H1 (cell line): ENCODE data around the gene VEPH1. TPM values are rescaled to one million over a fixed set of nuclear protein-coding genes. Genes with fewer than 3 reads are reported as not detected.

ENCODE experiments used
- CTCF ChIA-PET: fragments of 300-600 bp; sonication (Branson Sonifier 250); formaldehyde crosslinking; loops from one replicate; lab custom pipeline; 2021; ENCODE audit not compliant: partially characterized antibody; lab: Charles Lee
- POLR2A ChIA-PET: fragments of 300-600 bp; sonication (Branson Sonifier 250); formaldehyde crosslinking; loops from one replicate; lab custom pipeline; 2021; ENCODE audit warnings: inconsistent platforms; ENCODE audit not compliant: partially characterized antibody; lab: Charles Lee
- DNase-seq, 2 experiments: peaks; one replicate each; pipeline versions ENCODE4 v3.0.0 to v3.0.0-alpha.2; 2010 to 2022; ENCODE audit warnings: low spot score in 2 of 2, low read depth in 1 of 2, mixed read lengths in 1 of 2
- FAIRE-seq: peaks from 2 replicates; lab custom pipeline; 2011; peaks lifted over from hg19 to GRCh38; lab: Jason Lieb, UNC
- H2AFZ ChIP-seq: 2 replicates; pipeline ENCODE4 v1.8.1; 2012; ENCODE audit warnings: low read length, inconsistent platforms
- H2AK5ac ChIP-seq: 2 replicates; pipeline ENCODE4 v1.6.1; 2013; ENCODE audit warnings: low read depth, low read length
- H2BK120ac ChIP-seq: replicated peaks from 2 replicates; pipeline ENCODE3; 2013; ENCODE audit warnings: low read depth, low read length, inconsistent platforms
- H2BK12ac ChIP-seq: 2 replicates; pipeline ENCODE4 v1.6.1; 2013; ENCODE audit warnings: low read depth, low read length
- H2BK15ac ChIP-seq: 2 replicates; pipeline ENCODE4 v1.6.1; 2013; ENCODE audit warnings: low read length
- H2BK20ac ChIP-seq: 2 replicates; pipeline ENCODE4 v1.6.1; 2013; ENCODE audit warnings: low read length
- H2BK5ac ChIP-seq: 2 replicates; pipeline ENCODE4 v1.6.1; 2013; ENCODE audit warnings: low read depth, low read length
- H3K14ac ChIP-seq: 2 replicates; pipeline ENCODE4 v1.6.1; 2013; ENCODE audit warnings: inconsistent platforms; ENCODE audit not compliant: insufficient read length
- H3K18ac ChIP-seq: 2 replicates; pipeline ENCODE4 v1.6.1; 2013; ENCODE audit warnings: low read length; ENCODE audit errors: extremely low read depth
- H3K23ac ChIP-seq: 2 replicates; pipeline ENCODE4 v1.6.1; 2013; ENCODE audit warnings: inconsistent platforms; ENCODE audit not compliant: insufficient read length
- H3K23me2 ChIP-seq: 2 replicates; pipeline ENCODE4 v1.6.1; 2013; ENCODE audit warnings: low read depth, low read length
- H3K27ac ChIP-seq: 2 replicates; pipeline ENCODE4 v1.6.1; 2011; ENCODE audit warnings: low read depth, low read length, inconsistent platforms
- H3K27me3 ChIP-seq, 4 experiments: replicated peaks in 1 of 4; 1 replicate in 1 of 4; 2 replicates in 3 of 4; pipeline versions ENCODE4 v1.6.1 to v1.8.1; 2011 to 2013; ENCODE audit warnings: low read length in 3 of 4, mild to moderate bottlenecking in 3 of 4, inconsistent platforms in 2 of 4, mixed read lengths in 2 of 4, moderate library complexity in 1 of 4; ENCODE audit not compliant: control insufficient read depth in 3 of 4, insufficient read depth in 3 of 4; ENCODE audit errors: extremely low read depth in 1 of 4
- H3K36me3 ChIP-seq, 4 experiments: 2 replicates each; pipeline versions ENCODE4 v1.6.1 to v1.8.1; 2011 to 2013; ENCODE audit warnings: mild to moderate bottlenecking in 4 of 4, low read length in 3 of 4, moderate library complexity in 2 of 4, control low read depth in 1 of 4, inconsistent platforms in 1 of 4; ENCODE audit not compliant: insufficient read depth in 4 of 4, control insufficient read depth in 2 of 4
- H3K4ac ChIP-seq: replicated peaks from 2 replicates; pipeline ENCODE3; 2013; ENCODE audit warnings: low read length, low read depth, mixed read lengths, inconsistent platforms; ENCODE audit not compliant: insufficient read length
- H3K4me1 ChIP-seq, 4 experiments: replicated peaks in 1 of 4; 1 replicate in 1 of 4; 2 replicates in 3 of 4; pipeline versions ENCODE4 v1.6.1 to v1.8.1; 2011 to 2013; ENCODE audit warnings: low read length in 3 of 4, inconsistent platforms in 2 of 4, mixed read lengths in 1 of 4; ENCODE audit not compliant: insufficient read depth in 4 of 4, control insufficient read depth in 3 of 4
- H3K4me2 ChIP-seq, 2 experiments: 2 replicates each; pipeline versions ENCODE4 v1.6.1 to v1.8.1; 2011 to 2013; ENCODE audit warnings: low read depth in 2 of 2, low read length in 2 of 2, control low read depth in 1 of 2, inconsistent platforms in 1 of 2, mild to moderate bottlenecking in 1 of 2; ENCODE audit not compliant: insufficient read depth in 1 of 2
- H3K4me3 ChIP-seq, 4 experiments: fragments of 200-600, 300-600 bp in 1 of 4; sonication (generic), shearing (Covaris generic), sonication (Bioruptor Twin) in 1 of 4; 2 replicates each; pipeline versions ENCODE4 v1.5.1 to v1.8.1; 2011 to 2016; ENCODE audit warnings: low read length in 4 of 4, low read depth in 3 of 4, control low read depth in 2 of 4, inconsistent platforms in 2 of 4, mild to moderate bottlenecking in 2 of 4, mixed read lengths in 1 of 4, moderate library complexity in 1 of 4; ENCODE audit not compliant: insufficient read depth in 2 of 4; ENCODE audit errors: extremely low read depth in 1 of 4
- H3K56ac ChIP-seq: replicated peaks from 2 replicates; pipeline ENCODE3; 2013; ENCODE audit warnings: low read depth, mild to moderate bottlenecking, mixed read lengths, low read length, inconsistent platforms; ENCODE audit not compliant: insufficient read length
- H3K79me1 ChIP-seq: 2 replicates; pipeline ENCODE4 v1.6.1; 2013; ENCODE audit warnings: low read depth, low read length, control low read depth
- H3K79me2 ChIP-seq, 2 experiments: 2 replicates each; pipeline versions ENCODE4 v1.6.1 to v1.8.1; 2012 to 2013; ENCODE audit warnings: low read length in 2 of 2, mild to moderate bottlenecking in 2 of 2, inconsistent platforms in 1 of 2; ENCODE audit not compliant: insufficient read depth in 2 of 2, control insufficient read depth in 1 of 2
- H3K9ac ChIP-seq, 4 experiments: replicated peaks in 1 of 4; 1 replicate in 1 of 4; 2 replicates in 3 of 4; pipeline versions ENCODE4 v1.6.1 to v1.8.1; 2011 to 2013; ENCODE audit warnings: low read depth in 3 of 4, low read length in 3 of 4, control low read depth in 2 of 4, mild to moderate bottlenecking in 2 of 4, moderate library complexity in 2 of 4, inconsistent platforms in 1 of 4; ENCODE audit errors: extremely low read depth in 1 of 4
- H3K9me3 ChIP-seq, 2 experiments: 2 replicates each; pipeline versions ENCODE4 v1.6.1 to v1.8.1; 2012 to 2013; ENCODE audit warnings: mild to moderate bottlenecking in 2 of 2, moderate library complexity in 2 of 2, control low read depth in 1 of 2, inconsistent platforms in 1 of 2, low read depth in 1 of 2, low read length in 1 of 2, mixed read lengths in 1 of 2; ENCODE audit not compliant: insufficient read depth in 2 of 2
- H4K20me1 ChIP-seq, 2 experiments: replicated peaks in 1 of 2; 2 replicates each; pipeline versions ENCODE3 to v1.8.1; 2011 to 2013; ENCODE audit warnings: inconsistent platforms in 2 of 2, low read length in 2 of 2, mild to moderate bottlenecking in 1 of 2; ENCODE audit not compliant: insufficient read depth in 2 of 2, control insufficient read depth in 1 of 2
- H4K5ac ChIP-seq: 2 replicates; pipeline ENCODE4 v1.6.1; 2013; ENCODE audit warnings: low read length, low read depth, mixed read lengths, inconsistent platforms; ENCODE audit not compliant: insufficient read length
- H4K8ac ChIP-seq: 2 replicates; pipeline ENCODE4 v1.8.0; 2013; ENCODE audit warnings: mild to moderate bottlenecking, moderate library complexity, low read length, inconsistent platforms; ENCODE audit not compliant: insufficient read depth; ENCODE audit errors: extremely low read depth
- H4K91ac ChIP-seq: replicated peaks from 2 replicates; pipeline ENCODE3; 2013; ENCODE audit warnings: low read length, mixed read lengths, inconsistent platforms; ENCODE audit not compliant: insufficient read length
- ATF2 ChIP-seq: IDR thresholded peaks from 2 replicates; pipeline ENCODE4 v1.6.1; 2012; ENCODE audit warnings: low read length, inconsistent platforms
- CREB1 ChIP-seq: IDR thresholded peaks from 2 replicates; pipeline ENCODE4 v1.6.1; 2012; ENCODE audit warnings: inconsistent platforms
- E2F6 ChIP-seq: IDR thresholded peaks from 2 replicates; pipeline ENCODE4 v1.6.1; 2012; ENCODE audit warnings: inconsistent platforms
- KDM5A ChIP-seq: fragments of 200-600 bp; IDR thresholded peaks from 2 replicates; pipeline ENCODE4 v1.7.1; 2012; ENCODE audit warnings: mild to moderate bottlenecking, low read length, inconsistent platforms, mixed read lengths
- MAFK ChIP-seq: IDR thresholded peaks from 2 replicates; pipeline ENCODE4 v1.6.1; 2012; ENCODE audit warnings: low read depth, mild to moderate bottlenecking, improper control_type of control experiment, low read length
- NANOG ChIP-seq: IDR thresholded peaks from 2 replicates; pipeline ENCODE4 v1.6.1; 2011; ENCODE audit warnings: low read length, low read depth, mild to moderate bottlenecking, inconsistent platforms; ENCODE audit not compliant: insufficient read depth, poor library complexity, severe bottlenecking
- RXRA ChIP-seq: IDR thresholded peaks from 2 replicates; pipeline ENCODE4 v1.6.1; 2011; ENCODE audit warnings: low read depth, mild to moderate bottlenecking, low read length, moderate library complexity; ENCODE audit not compliant: insufficient read depth
- SAP30 ChIP-seq: fragments of 300-600 bp; sonication (generic); IDR thresholded peaks from 2 replicates; pipeline ENCODE4 v1.7.1; 2012; ENCODE audit warnings: low read length, moderate library complexity, mild to moderate bottlenecking, inconsistent platforms; ENCODE audit not compliant: insufficient read depth, insufficient replicate concordance
- SIX5 ChIP-seq: IDR thresholded peaks from 2 replicates; pipeline ENCODE4 v1.6.1; 2011; ENCODE audit warnings: mild to moderate bottlenecking, low read depth, low read length
- SP1 ChIP-seq: IDR thresholded peaks from 2 replicates; pipeline ENCODE4 v1.6.1; 2011; ENCODE audit warnings: low read depth, low read length
- SRF ChIP-seq: IDR thresholded peaks from 2 replicates; pipeline ENCODE4 v1.6.1; 2011; ENCODE audit warnings: mild to moderate bottlenecking, low read depth, low read length, moderate library complexity
- TAF7 ChIP-seq: optimal IDR thresholded peaks from 2 replicates; pipeline ENCODE3; 2011; ENCODE audit warnings: low read depth, mild to moderate bottlenecking, inconsistent platforms, low read length, moderate library complexity, borderline replicate concordance
- WGBS, 2 experiments: shearing (Covaris generic) in 1 of 2; methylation state at CpG; one replicate each; pipeline versions ENCODE4 v1.1.6 to v1.1.7; 2013 to 2015; ENCODE audit warnings: low lambda C conversion rate in 2 of 2, mixed read lengths in 2 of 2, inconsistent platforms in 1 of 2, low coverage in 1 of 2, missing lambda C conversion rate in 1 of 2; ENCODE audit not compliant: insufficient replicate concordance in 2 of 2, insufficient coverage in 1 of 2, insufficient read length in 1 of 2; ENCODE audit errors: extremely low coverage in 1 of 2, missing lambda C conversion rate in 1 of 2; 5-methylcytosine and 5-hydroxymethylcytosine counted together
- polyA plus RNA-seq, 7 experiments: library from polyadenylated mRNA; depleted of rRNA in 3 of 7; stranded (reverse) in 5 of 7; unstranded in 2 of 7; fragments of >200 nt in 5 of 7; fragments of 200-250 nt in 2 of 7; gene quantifications; 1 replicate in 5 of 7; 2 replicates in 1 of 7; 4 replicates in 1 of 7; pipeline versions ENCODE4 v1.2.1 to v1.2.3, GENCODE V29; 2011 to 2013; ENCODE audit warnings: missing spikeins in 2 of 7, mixed read lengths in 2 of 7
- total RNA-seq: library from RNA; stranded (reverse); fragmentation: NEBNext Ultra II Directional; extraction: Animal tissue kit (Norgen Biotek cat#: 25700); gene quantifications from 2 replicates; pipeline ENCODE4 v1.2.1, GENCODE V29; 2021

The VEPH1 gene
- total and polyA plus RNA-seq, 2 of the 8 experiments (the other 6 are each of a cell fraction or from before 2014, with no cell fraction given) = 12.0 to 18.3 TPM

- Histone ChIP-seq H2BK5ac (no peak overlapping the region), H2BK12ac (no peak overlapping the region), H4K91ac (no peak overlapping the region), H3K4me3 (no peak overlapping the region), H2BK20ac (no peak overlapping the region), H3K79me2 (no peaks in the 10 kb centered on the region), H3K9me3 (no peaks in the 10 kb centered on the region), H2BK120ac (no peak overlapping the region), H2BK15ac (no peak overlapping the region), H3K79me1 (no peaks in the 10 kb centered on the region), H2AFZ (0 out of 2 replicates have a peak overlapping the region, but pooled peaks have one; percentile 28), H3K56ac (no peak overlapping the region), H3K18ac (no peak overlapping the region), H3K23me2 (no peaks in the 10 kb centered on the region), H4K5ac (no peak overlapping the region), H3K14ac (no peak overlapping the region), H4K8ac (no peak overlapping the region), H4K20me1 (no peaks in the 10 kb centered on the region), H2AK5ac (no peak overlapping the region), H3K27me3 (no peaks in the 10 kb centered on the region), H3K4ac (no peak overlapping the region), H3K23ac (no peak overlapping the region), H3K4me1 (peaks cover 0 to 3% (median 1%) of the 10 kb centered on the region in 4 experiments; a peak in 2 of 7 replicates), H3K4me2 (no peak overlapping the region), H3K36me3 (no peaks in the 10 kb centered on the region), H3K27ac (no peak overlapping the region), H3K9ac (no peak overlapping the region)
- WGBS, 2 experiments = 91% methylated on average over 2 of the region's 2 CpGs; no CpG with 5 or more reads in 1 of the 2 experiments
- CTCF ChIA-PET = interaction anchor here (0.7 to 5.6 kb wide), 9 partner anchors 8 to 1377 kb away, joined by 3 to 116 read pairs (median 5); no protein-coding TSS in a partner anchor
- no peak for FAIRE-seq
- POLR2A ChIA-PET = no interaction called here
- no peak for DNase-seq
- no peak for TF ChIP-seq SIX5
- TF ChIP-seq NANOG = no peak
- TF ChIP-seq SRF = no peak
- no peak for TF ChIP-seq SAP30
- TF ChIP-seq MAFK = no peak
- no peak for TF ChIP-seq E2F6
- no peak for TF ChIP-seq KDM5A
- no peak for TF ChIP-seq CREB1
- no peak for TF ChIP-seq TAF7
- no peak for TF ChIP-seq RXRA
- TF ChIP-seq SP1 = no peak
- no peak for TF ChIP-seq ATF2
Observed at GRCh38 chr3:157534725-157535161, 31.5 kb upstream of the VEPH1 start.
